GM12892 (cell line): ENCODE measurements around the gene WASHC3.

ENCODE experiments used
- POLR2A ChIP-seq: IDR thresholded peaks from 2 replicates; pipeline ENCODE4 v1.6.1; 2011; ENCODE audit warnings: low read depth, low read length, control low read depth
- POLR2AphosphoS5 ChIP-seq: IDR thresholded peaks from 2 replicates; pipeline ENCODE4 v1.6.1; 2011; ENCODE audit warnings: low read depth, low read length, control low read depth
- TAF1 ChIP-seq: IDR thresholded peaks from 2 replicates; pipeline ENCODE4 v1.6.1; 2011; ENCODE audit warnings: low read depth, mild to moderate bottlenecking, control low read depth, low read length, borderline replicate concordance

DNA sequence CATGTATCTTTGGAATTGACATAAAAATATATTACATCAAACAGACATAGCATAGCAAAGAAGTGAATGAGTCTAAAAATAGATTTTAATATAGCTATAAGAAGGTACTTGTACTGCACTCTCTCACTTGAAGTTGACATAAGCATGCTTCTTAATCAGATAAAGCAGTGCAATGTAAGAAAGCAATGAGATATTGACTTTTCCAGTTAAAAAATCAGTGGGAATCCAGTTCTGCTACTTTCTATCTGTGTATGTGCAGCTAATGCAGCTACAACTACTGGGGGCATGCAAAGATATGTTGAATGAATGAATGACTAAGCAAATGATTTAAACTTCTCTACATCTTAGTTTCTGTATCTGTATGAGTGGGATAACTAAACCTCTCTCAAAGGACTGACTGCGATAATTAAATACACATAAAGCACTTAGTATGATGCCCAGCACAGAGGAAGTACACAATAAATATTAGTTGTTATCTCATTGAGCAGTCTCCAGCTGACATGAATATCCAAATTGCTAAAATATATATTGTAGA is 10.3 kb downstream of the WASHC3 start:
- TF ChIP-seq POLR2A (no peak), POLR2AphosphoS5 (no peak), TAF1 (no peak)
